ENCODE measurements around the gene CDIP1.

Gene CDIP1

GRCh38 chr16:4514606-4515005, 24.0 kb downstream of the CDIP1 start:
- no peak for DNase-seq (ENCODE audit: low read depth in 2 of 2)

- no peak for DNase-seq (ENCODE audit: low read depth in 2 of 2)
Observed at GRCh38 chr16:4513881-4514280, 24.7 kb downstream of the CDIP1 start.

DNA sequence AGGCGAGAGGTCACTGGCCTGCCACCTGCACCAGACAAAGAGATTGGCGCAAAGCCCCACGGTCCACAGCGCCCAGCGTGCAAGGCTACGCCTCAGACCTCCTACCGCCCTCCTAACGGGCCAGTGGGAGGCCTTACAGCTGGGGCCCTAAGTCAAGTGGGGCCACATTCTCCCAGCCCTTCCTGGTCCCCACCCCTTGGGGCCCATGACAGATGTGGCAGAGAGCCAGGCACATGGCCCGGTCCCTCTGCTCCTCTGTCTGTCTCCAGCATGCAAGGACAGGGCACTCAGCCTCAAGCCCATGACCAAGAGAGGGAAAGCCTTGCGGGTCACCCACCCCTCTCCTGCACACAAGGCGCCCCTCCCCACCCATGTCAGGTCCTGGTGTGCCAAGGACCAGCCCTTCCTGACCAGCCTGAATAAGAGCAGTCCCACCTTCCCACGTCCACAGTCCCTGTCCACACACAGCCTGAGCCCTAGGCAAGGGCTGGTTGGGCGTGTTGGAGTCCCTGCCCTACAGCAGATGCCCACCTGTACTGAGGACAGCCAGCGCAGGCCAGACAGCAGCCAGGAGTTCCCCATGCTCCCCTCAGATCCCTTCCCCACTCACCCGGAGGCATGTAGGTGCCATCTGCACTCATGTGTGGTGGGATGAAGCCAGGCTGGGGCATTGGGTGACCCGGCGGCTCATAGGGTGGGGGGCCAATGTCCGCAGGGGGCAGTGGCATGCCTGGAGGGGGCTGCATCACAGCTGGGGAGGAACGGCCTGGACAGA, 25.3 kb downstream of the CDIP1 start:
- no peak for DNase-seq (ENCODE audit: low read depth in 2 of 2)

GRCh38 chr16:4512473-4512872, 26.1 kb downstream of the CDIP1 start:
- DNase-seq (ENCODE audit: low read depth in 2 of 2) = no peak

GRCh38 chr16:4511441-4512082, 27.0 kb downstream of the CDIP1 start:
- no peak for DNase-seq (ENCODE audit: low read depth in 2 of 2)

GRCh38 chr16:4510747-4511426, 27.7 kb downstream of the CDIP1 start:
- DNase-seq (ENCODE audit: low read depth in 2 of 2) = no peak

- no peak for DNase-seq (ENCODE audit: low read depth in 2 of 2)
Observed at GRCh38 chr16:4510131-4510530, 28.4 kb downstream of the CDIP1 start.

DNA sequence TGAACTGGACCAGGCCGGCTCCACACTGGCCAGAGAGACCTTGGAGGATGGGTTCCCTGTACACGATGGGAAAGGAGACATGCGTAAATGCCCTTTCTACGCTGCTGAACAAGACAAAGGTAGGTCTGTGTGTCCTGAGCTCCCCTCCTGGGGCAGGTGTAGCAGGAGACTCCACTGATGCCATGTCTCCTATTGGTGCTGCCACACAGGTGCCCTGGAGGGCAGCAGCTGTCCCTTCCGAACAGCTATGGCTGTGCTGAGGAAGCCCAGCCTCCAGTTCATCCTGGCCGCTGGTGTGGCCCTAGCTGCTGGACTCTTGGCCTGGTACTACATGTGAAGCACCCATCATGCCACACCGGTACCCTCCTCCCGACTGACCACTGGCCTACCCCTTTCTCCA, 29.2 kb downstream of the CDIP1 start:
- DNase-seq (ENCODE audit: low read depth in 2 of 2) = no peak

GRCh38 chr16:4508806-4509205, 29.8 kb downstream of the CDIP1 start:
- no peak for DNase-seq (ENCODE audit: low read depth in 2 of 2)

- no peak for DNase-seq (ENCODE audit: low read depth in 2 of 2)
Observed at GRCh38 chr16:4507588-4508345, 30.8 kb downstream of the CDIP1 start.

- peak in 1 of 2 donors; percentile 44 for DNase-seq (ENCODE audit: low read depth in 2 of 2)
Observed at GRCh38 chr16:4506450-4506849, 32.1 kb downstream of the CDIP1 start.

DNA sequence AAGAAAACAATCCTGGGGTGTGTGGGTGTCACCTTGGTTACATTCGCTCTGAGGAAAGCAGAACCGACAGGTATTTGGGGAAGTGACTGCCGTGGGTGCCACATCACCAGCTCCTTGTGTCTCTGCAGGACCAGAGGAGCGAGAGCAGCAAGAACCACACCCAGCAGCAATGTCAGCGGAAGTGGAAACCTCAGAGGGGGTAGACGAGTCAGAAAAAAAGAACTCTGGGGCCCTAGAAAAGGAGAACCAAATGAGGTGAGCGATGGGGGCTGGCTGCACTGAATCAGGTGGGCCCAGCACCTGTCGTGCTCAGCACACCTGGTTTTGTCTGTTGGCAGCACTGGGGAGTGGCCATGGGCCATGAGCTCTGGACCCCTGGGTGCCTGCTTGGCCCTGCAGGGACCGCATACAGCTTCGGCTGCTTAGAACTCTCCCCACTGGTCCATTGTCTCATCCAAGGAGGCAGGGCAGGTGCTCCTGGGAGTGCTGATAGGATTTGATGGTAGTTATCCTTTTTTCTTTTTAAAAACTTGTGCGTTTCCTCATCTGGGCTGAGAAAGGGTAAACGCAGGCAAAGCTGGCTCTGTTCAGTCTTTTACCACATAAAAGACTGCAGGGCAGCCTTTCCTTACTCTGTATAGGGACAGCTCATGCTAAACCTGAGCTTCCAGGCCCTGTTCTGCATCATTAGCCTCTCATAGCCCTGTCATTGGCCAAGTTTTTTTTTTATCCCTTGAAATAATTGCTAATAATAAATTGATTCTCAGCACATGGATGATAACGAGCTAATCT, 33.0 kb downstream of the CDIP1 start:
- peak; percentile 29 to 58 for DNase-seq (ENCODE audit: low read depth in 2 of 2)

GRCh38 chr16:4501071-4501478, 37.5 kb downstream of the CDIP1 start:
- DNase-seq (ENCODE audit: low read depth in 2 of 2) = no peak

DNA sequence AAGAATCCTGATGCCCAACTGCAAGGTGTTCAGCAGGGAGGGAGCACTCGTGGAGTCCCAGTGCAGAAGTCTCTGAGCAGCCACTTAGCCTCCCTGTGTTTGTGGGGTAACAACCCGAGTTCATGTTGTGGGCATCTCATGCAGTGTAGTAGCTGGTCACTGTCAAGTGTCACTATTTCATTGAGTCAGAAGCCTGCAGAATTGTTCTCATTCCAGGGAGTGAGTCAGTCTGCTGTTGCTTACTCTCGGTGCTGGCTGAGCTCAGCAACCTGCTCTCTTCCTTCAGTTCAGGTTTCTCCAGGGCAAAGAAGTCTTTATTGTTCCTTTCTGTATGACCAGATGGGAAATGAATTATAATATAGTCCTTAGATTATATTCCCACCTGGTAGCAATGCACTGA, 38.3 kb downstream of the CDIP1 start:
- no peak for DNase-seq (ENCODE audit: low read depth in 2 of 2)

- no peak for DNase-seq (ENCODE audit: low read depth in 2 of 2)
Observed at GRCh38 chr16:4499196-4499555, 39.4 kb downstream of the CDIP1 start.

GRCh38 chr16:4498546-4499195, 39.9 kb downstream of the CDIP1 start:
- no peak for DNase-seq (ENCODE audit: low read depth in 2 of 2)

GRCh38 chr16:4496305-4496704, 42.3 kb downstream of the CDIP1 start:
- DNase-seq (ENCODE audit: low read depth in 2 of 2) = no peak

DNA sequence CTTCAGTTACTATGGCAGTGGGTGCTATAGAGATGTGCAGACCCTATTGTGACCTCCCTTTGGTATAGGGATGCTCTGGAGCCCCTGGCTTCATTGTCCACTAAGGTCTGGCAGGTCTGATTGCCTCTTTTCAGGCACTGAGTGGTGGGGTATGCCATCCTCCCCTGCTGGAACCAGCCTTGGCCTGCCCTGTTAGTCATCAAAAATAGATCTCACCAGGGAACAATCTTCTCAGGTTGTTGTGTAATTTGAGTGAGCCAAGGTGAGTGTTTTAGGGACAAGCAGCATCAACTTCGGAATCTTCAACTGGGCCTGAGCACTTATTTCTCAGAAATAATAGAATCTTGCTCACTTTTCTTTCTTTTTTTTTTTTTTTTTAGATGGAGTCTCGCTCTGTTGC, 42.8 kb downstream of the CDIP1 start:
- DNase-seq (ENCODE audit: low read depth in 2 of 2) = no peak

GRCh38 chr16:4494746-4495490, 43.7 kb downstream of the CDIP1 start:
- DNase-seq (ENCODE audit: low read depth in 2 of 2) = no peak

DNA sequence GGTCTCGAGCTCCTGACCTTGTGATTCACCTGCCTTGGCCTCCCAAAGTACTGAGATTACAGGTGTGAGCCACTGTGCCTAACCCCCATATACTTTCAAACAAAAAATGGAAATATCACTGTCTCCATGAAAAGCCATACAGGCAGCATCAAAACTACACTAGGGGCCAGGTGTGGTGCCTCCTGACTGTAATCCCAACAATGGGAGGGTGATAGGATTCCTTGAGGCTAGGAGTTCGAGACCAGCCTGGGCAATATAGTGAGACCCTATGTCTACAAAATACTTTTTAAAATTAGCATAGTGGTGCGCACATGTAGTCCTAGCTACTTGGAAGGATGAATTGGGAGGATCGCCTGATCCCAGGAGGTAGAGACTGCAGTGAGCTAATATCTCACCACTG, 46.7 kb downstream of the CDIP1 start:
- no peak for DNase-seq (ENCODE audit: low read depth in 2 of 2)

All from stimulated activated CD4-positive, alpha-beta T cell treated with anti-CD3 and anti-CD28 coated beads, Interleukin-1b, Interleukin-23, amount 100 ng/mL, for 4 hours (primary cell).